Measurements from ENCODE around the gene OTOGL.
"Not testable (repeated sequence)": the region's sequence is repeated elsewhere in the genome, so short reads cannot be mapped to it uniquely, and the experiment has no call there.

OTOGL gene

GRCh38 chr12:80282226-80282625, 182.9 kb downstream of the OTOGL start:
- no peak overlapping the region for H3K4me3 ChIP-seq (ENCODE audit: low read length)
- TF ChIP-seq ZNF274 (IDR thresholded peaks at IDR 0.05; ENCODE audit: low read depth, low read length): no peak

- TF ChIP-seq ZNF274 (IDR thresholded peaks at IDR 0.05; ENCODE audit: low read depth, low read length): no peak
- no peak overlapping the region for H3K4me3 ChIP-seq (ENCODE audit: low read length)
Observed at GRCh38 chr12:80282761-80283160, 183.4 kb downstream of the OTOGL start.

GRCh38 chr12:80291108-80291754, 191.9 kb downstream of the OTOGL start:
- TF ChIP-seq ZNF274 (IDR thresholded peaks at IDR 0.05; ENCODE audit: low read depth, low read length): no peak
- no peak overlapping the region for H3K4me3 ChIP-seq (ENCODE audit: low read length)

GRCh38 chr12:80293347-80293746, 194.0 kb downstream of the OTOGL start:
- no peak overlapping the region for H3K4me3 ChIP-seq (ENCODE audit: low read length)
- no peak for TF ChIP-seq ZNF274 (IDR thresholded peaks at IDR 0.05; ENCODE audit: low read depth, low read length)

- no peak for TF ChIP-seq ZNF274 (IDR thresholded peaks at IDR 0.05; ENCODE audit: low read depth, low read length)
- no peak overlapping the region for H3K4me3 ChIP-seq (ENCODE audit: low read length)
Observed at GRCh38 chr12:80293759-80294158, 194.4 kb downstream of the OTOGL start.

GRCh38 chr12:80299219-80299618, 199.9 kb downstream of the OTOGL start:
- no peak for TF ChIP-seq ZNF274 (IDR thresholded peaks at IDR 0.05; ENCODE audit: low read depth, low read length)
- H3K4me3 ChIP-seq (ENCODE audit: low read length): no peak overlapping the region

GRCh38 chr12:80299976-80300375, 200.6 kb downstream of the OTOGL start:
- no peak for TF ChIP-seq ZNF274 (IDR thresholded peaks at IDR 0.05; ENCODE audit: low read depth, low read length)
- no peak overlapping the region for H3K4me3 ChIP-seq (ENCODE audit: low read length)

- not testable (repeated sequence) for H3K4me3 ChIP-seq (ENCODE audit: low read length)
Observed at GRCh38 chr12:80307436-80307835, 208.1 kb downstream of the OTOGL start.

- H3K4me3 ChIP-seq (ENCODE audit: low read length): no peak overlapping the region
- no peak for TF ChIP-seq ZNF274 (IDR thresholded peaks at IDR 0.05; ENCODE audit: low read depth, low read length)
Observed at GRCh38 chr12:80313209-80313608, 213.9 kb downstream of the OTOGL start.

GRCh38 chr12:80314741-80315140, 215.4 kb downstream of the OTOGL start:
- TF ChIP-seq ZNF274 (IDR thresholded peaks at IDR 0.05; ENCODE audit: low read depth, low read length): no peak
- H3K4me3 ChIP-seq (ENCODE audit: low read length): no peak overlapping the region

- no peak overlapping the region for H3K4me3 ChIP-seq (ENCODE audit: low read length)
- no peak for TF ChIP-seq ZNF274 (IDR thresholded peaks at IDR 0.05; ENCODE audit: low read depth, low read length)
Observed at GRCh38 chr12:80316222-80316621, 216.9 kb downstream of the OTOGL start.

- no peak for TF ChIP-seq ZNF274 (IDR thresholded peaks at IDR 0.05; ENCODE audit: low read depth, low read length)
- no peak overlapping the region for H3K4me3 ChIP-seq (ENCODE audit: low read length)
Observed at GRCh38 chr12:80317307-80317706, 218.0 kb downstream of the OTOGL start.

- no peak overlapping the region for H3K4me3 ChIP-seq (ENCODE audit: low read length)
- no peak for TF ChIP-seq ZNF274 (IDR thresholded peaks at IDR 0.05; ENCODE audit: low read depth, low read length)
Observed at GRCh38 chr12:80317899-80318298, 218.6 kb downstream of the OTOGL start.

- no peak for TF ChIP-seq ZNF274 (IDR thresholded peaks at IDR 0.05; ENCODE audit: low read depth, low read length)
- no peak overlapping the region for H3K4me3 ChIP-seq (ENCODE audit: low read length)
Observed at GRCh38 chr12:80320121-80320678, 220.9 kb downstream of the OTOGL start.

GRCh38 chr12:80321653-80322052, 222.3 kb downstream of the OTOGL start:
- H3K4me3 ChIP-seq (ENCODE audit: low read length): no peak overlapping the region
- TF ChIP-seq ZNF274 (IDR thresholded peaks at IDR 0.05; ENCODE audit: low read depth, low read length): no peak
